DND-41 (cell line): ENCODE data around the gene TRAPPC10.

ENCODE experiments used
- EZH2 ChIP-seq: IDR thresholded peaks from 3 replicates; pipeline ENCODE4 v1.6.1; 2012; ENCODE audit warnings: borderline replicate concordance, low read depth, mild to moderate bottlenecking, moderate library complexity, low read length, inconsistent platforms; ENCODE audit not compliant: severe bottlenecking
- TF ChIP-seq, protein P1 (sequence below): IDR thresholded peaks from 2 replicates; pipeline ENCODE4 v1.5.1; 2012; ENCODE audit warnings: borderline replicate concordance, low read length, moderate library complexity, mild to moderate bottlenecking; ENCODE audit not compliant: poor library complexity, severe bottlenecking; ENCODE audit errors: extremely low read depth

GRCh38 chr21:43987509-43987908, 24.6 kb upstream of the TRAPPC10 start:
- TF ChIP-seq, protein P1, sequence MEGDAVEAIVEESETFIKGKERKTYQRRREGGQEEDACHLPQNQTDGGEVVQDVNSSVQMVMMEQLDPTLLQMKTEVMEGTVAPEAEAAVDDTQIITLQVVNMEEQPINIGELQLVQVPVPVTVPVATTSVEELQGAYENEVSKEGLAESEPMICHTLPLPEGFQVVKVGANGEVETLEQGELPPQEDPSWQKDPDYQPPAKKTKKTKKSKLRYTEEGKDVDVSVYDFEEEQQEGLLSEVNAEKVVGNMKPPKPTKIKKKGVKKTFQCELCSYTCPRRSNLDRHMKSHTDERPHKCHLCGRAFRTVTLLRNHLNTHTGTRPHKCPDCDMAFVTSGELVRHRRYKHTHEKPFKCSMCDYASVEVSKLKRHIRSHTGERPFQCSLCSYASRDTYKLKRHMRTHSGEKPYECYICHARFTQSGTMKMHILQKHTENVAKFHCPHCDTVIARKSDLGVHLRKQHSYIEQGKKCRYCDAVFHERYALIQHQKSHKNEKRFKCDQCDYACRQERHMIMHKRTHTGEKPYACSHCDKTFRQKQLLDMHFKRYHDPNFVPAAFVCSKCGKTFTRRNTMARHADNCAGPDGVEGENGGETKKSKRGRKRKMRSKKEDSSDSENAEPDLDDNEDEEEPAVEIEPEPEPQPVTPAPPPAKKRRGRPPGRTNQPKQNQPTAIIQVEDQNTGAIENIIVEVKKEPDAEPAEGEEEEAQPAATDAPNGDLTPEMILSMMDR: no peak
- no peak for TF ChIP-seq EZH2
